Measurements from ENCODE around the gene SERPINA1. TPM values are rescaled to one million over a fixed set of nuclear protein-coding genes. Genes with fewer than 3 reads are reported as not detected.
"Not testable (repeated sequence)": the region's sequence is repeated elsewhere in the genome, so short reads cannot be mapped to it uniquely, and the experiment has no call there.

Gene SERPINA1
- total and polyA plus RNA-seq, 7 experiments from 2014 or later, result 0.44 to 300 (median 0.68) TPM

DNA sequence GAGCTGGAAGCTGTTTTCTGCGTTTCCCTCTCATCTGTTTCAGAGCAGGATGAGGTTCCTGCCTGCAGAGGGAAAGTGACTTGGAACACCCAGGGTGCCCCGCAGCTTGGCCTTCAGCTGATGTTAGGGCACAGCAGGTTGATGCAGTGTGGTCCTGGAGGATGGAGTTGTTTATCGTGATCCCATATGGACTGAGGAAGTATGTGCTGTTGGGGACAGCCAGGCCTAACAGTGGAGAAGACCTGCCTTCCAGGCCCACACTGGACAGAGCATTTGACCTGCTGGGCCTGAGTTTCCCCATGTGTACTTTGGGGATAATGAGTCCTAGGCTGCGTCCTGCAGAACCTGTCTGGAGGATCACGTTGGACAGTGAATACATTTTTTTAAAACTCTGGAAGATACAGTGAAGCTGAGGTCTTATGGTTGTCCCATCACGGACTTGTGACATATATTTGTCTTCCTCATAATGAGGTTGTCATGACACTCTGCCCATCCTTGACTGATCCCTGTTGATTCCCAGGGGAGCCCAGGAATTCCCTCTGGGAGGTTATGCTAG is 12.8 kb downstream of the SERPINA1 start:
- no peak for DNase-seq
- H3K9me3 ChIP-seq (ENCODE audit: control insufficient read depth in 2 of 3, low read length in 3 of 3), result no peaks in the 10 kb centered on the region
- Mint-ChIP-seq H3K36me3 (no peaks in the 10 kb centered on the region), H3K4me1 (no peaks in the 10 kb centered on the region), H3K4me3 (no peak overlapping the region), H3K27me3 (peaks cover 0 to 26% (median 6%) of the 10 kb centered on the region in 5 donors), H3K9me3 (peaks cover 0 to 2% (median 0%) of the 10 kb centered on the region in 11 donors), H3K27ac (no peak overlapping the region)
- H3K36me3 ChIP-seq (ENCODE audit: control insufficient read depth in 2 of 3, insufficient read depth in 3 of 3, low read length in 3 of 3), result no peaks in the 10 kb centered on the region
- no peaks in the 10 kb centered on the region for H3K4me1 ChIP-seq (ENCODE audit: control insufficient read depth in 2 of 2, insufficient read depth in 2 of 2, low read length in 2 of 2)
- H3K4me3 ChIP-seq (ENCODE audit: low read length), result no peak overlapping the region
- ChIA-PET CTCF (no interaction called here), POLR2A (no interaction called here)
- intact Hi-C loops (cut with micrococcal nuclease), result no loop called here
- H3K27ac ChIP-seq (ENCODE audit: low read depth, low read length), result no peak overlapping the region
- no peaks in the 10 kb centered on the region for H3K27me3 ChIP-seq (ENCODE audit: control insufficient read depth in 2 of 2, insufficient read depth in 2 of 2, low read length in 2 of 2)
- no peak for ATAC-seq

DNA sequence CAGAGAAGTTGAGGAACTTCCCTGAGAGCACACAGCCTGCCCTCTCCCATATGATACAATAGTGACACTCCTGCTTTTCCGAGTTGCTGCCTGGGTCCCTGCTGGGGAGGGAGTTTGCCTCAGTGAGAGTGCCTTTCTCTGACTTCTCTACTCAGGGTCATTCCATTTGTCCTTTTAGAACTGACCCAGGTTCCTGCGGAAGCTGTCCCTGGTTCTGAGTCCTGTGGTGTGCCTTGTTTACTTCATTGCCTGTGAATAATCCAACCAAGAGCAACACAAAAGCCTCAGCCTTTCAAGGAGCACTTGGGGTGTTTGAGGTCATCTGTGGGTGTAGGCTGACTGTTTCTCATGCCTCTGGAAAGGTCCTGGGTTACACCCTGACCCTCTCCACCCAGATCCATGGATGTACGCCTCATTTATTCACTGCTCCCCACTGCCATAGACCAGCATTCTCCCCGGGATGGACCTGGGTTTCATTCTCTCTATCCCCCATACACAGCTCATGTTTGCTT is 13.6 kb downstream of the SERPINA1 start:
- peaks cover 0 to 26% (median 6%) of the 10 kb centered on the region in 5 donors for H3K27me3 Mint-ChIP-seq
- H3K36me3 Mint-ChIP-seq, result no peaks in the 10 kb centered on the region
- Histone ChIP-seq H3K36me3 (ENCODE audit: control insufficient read depth in 2 of 3, insufficient read depth in 3 of 3, low read length in 3 of 3) (no peaks in the 10 kb centered on the region), H3K27ac (ENCODE audit: low read depth, low read length) (no peak overlapping the region), H3K27me3 (ENCODE audit: control insufficient read depth in 2 of 2, insufficient read depth in 2 of 2, low read length in 2 of 2) (no peaks in the 10 kb centered on the region), H3K4me1 (ENCODE audit: control insufficient read depth in 2 of 2, insufficient read depth in 2 of 2, low read length in 2 of 2) (no peaks in the 10 kb centered on the region), H3K4me3 (ENCODE audit: low read length) (no peak overlapping the region), H3K9me3 (ENCODE audit: control insufficient read depth in 2 of 3, low read length in 3 of 3) (no peaks in the 10 kb centered on the region)
- no peaks in the 10 kb centered on the region for H3K4me1 Mint-ChIP-seq
- ChIA-PET POLR2A (no interaction called here), CTCF (no interaction called here)
- H3K9me3 Mint-ChIP-seq, result peaks cover 0 to 2% (median 0%) of the 10 kb centered on the region in 11 donors
- no peak for DNase-seq
- no peak for ATAC-seq
- intact Hi-C loops (cut with micrococcal nuclease), result no loop called here
- H3K27ac Mint-ChIP-seq, result no peak overlapping the region
- H3K4me3 Mint-ChIP-seq, result no peak overlapping the region

DNA sequence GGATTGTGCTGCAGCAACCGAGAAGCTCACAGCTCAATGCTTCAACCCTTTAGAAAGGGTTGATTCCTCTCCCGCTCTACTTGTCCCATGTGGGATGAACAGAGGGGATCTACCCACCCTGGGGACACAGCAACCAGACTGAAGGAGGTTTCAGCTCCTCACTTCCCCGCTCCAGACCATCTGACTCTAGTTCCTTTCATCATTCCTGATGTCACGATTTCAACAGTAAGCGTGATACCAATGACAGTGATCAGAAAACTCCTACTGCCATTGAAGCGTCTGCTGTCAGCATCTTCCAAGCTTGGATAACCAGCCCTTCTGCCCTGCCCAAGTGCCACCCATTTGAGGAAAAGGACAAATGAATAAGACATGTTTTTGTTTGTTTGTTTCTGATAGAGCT is 14.3 kb downstream of the SERPINA1 start:
- H3K4me3 Mint-ChIP-seq, result no peak overlapping the region
- no peak for DNase-seq
- H3K27me3 ChIP-seq (ENCODE audit: control insufficient read depth in 2 of 2, insufficient read depth in 2 of 2, low read length in 2 of 2), result no peaks in the 10 kb centered on the region
- ChIA-PET POLR2A (no interaction called here), CTCF (no interaction called here)
- H3K4me1 ChIP-seq (ENCODE audit: control insufficient read depth in 2 of 2, insufficient read depth in 2 of 2, low read length in 2 of 2), result no peaks in the 10 kb centered on the region
- H3K27me3 Mint-ChIP-seq, result peaks cover 0 to 22% (median under 1%) of the 10 kb centered on the region in 5 donors
- H3K9me3 Mint-ChIP-seq, result no peaks in the 10 kb centered on the region
- no peaks in the 10 kb centered on the region for H3K36me3 Mint-ChIP-seq
- H3K27ac Mint-ChIP-seq, result no peak overlapping the region
- H3K36me3 ChIP-seq (ENCODE audit: control insufficient read depth in 2 of 3, insufficient read depth in 3 of 3, low read length in 3 of 3), result no peaks in the 10 kb centered on the region
- no peak overlapping the region for H3K27ac ChIP-seq (ENCODE audit: low read depth, low read length)
- no peak for ATAC-seq
- no peaks in the 10 kb centered on the region for H3K4me1 Mint-ChIP-seq
- intact Hi-C loops (cut with micrococcal nuclease), result no loop called here
- H3K4me3 ChIP-seq (ENCODE audit: low read length), result no peak overlapping the region
- no peaks in the 10 kb centered on the region for H3K9me3 ChIP-seq (ENCODE audit: control insufficient read depth in 2 of 3, low read length in 3 of 3)

DNA sequence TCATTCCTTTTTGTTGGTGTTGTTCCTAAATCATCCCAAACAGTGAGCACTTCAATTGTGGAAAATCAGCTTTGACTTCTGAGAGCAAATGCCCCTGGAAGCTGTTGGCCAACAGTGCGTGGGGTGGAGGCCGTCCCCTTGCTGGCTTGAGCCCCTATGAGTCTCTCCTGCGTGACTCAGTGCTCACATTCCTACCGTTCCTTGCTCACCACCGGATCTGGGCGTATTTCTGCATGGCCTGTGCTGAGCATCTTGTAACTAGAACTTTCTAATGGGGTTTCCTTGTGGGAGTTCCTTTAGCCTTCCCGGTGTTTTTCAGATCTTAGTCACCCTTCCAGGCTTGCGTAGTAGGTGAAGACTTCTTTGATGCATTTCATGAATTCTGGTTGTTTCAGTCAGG is 14.7 kb downstream of the SERPINA1 start:
- no peak for ATAC-seq
- intact Hi-C loops (cut with micrococcal nuclease), result no loop called here
- H3K36me3 ChIP-seq (ENCODE audit: control insufficient read depth in 2 of 3, insufficient read depth in 3 of 3, low read length in 3 of 3), result no peaks in the 10 kb centered on the region
- Mint-ChIP-seq H3K9me3 (no peaks in the 10 kb centered on the region), H3K27ac (no peak overlapping the region), H3K27me3 (peaks cover 0 to 17% (median 4%) of the 10 kb centered on the region in 5 donors), H3K4me1 (no peaks in the 10 kb centered on the region), H3K36me3 (no peaks in the 10 kb centered on the region), H3K4me3 (no peak overlapping the region)
- H3K27ac ChIP-seq (ENCODE audit: low read depth, low read length), result no peak overlapping the region
- H3K9me3 ChIP-seq (ENCODE audit: control insufficient read depth in 2 of 3, low read length in 3 of 3), result no peaks in the 10 kb centered on the region
- no peaks in the 10 kb centered on the region for H3K27me3 ChIP-seq (ENCODE audit: control insufficient read depth in 2 of 2, insufficient read depth in 2 of 2, low read length in 2 of 2)
- H3K4me1 ChIP-seq (ENCODE audit: control insufficient read depth in 2 of 2, insufficient read depth in 2 of 2, low read length in 2 of 2), result no peaks in the 10 kb centered on the region
- DNase-seq, result no peak
- POLR2A ChIA-PET, result no interaction called here
- CTCF ChIA-PET, result no interaction called here
- no peak overlapping the region for H3K4me3 ChIP-seq (ENCODE audit: low read length)

DNA sequence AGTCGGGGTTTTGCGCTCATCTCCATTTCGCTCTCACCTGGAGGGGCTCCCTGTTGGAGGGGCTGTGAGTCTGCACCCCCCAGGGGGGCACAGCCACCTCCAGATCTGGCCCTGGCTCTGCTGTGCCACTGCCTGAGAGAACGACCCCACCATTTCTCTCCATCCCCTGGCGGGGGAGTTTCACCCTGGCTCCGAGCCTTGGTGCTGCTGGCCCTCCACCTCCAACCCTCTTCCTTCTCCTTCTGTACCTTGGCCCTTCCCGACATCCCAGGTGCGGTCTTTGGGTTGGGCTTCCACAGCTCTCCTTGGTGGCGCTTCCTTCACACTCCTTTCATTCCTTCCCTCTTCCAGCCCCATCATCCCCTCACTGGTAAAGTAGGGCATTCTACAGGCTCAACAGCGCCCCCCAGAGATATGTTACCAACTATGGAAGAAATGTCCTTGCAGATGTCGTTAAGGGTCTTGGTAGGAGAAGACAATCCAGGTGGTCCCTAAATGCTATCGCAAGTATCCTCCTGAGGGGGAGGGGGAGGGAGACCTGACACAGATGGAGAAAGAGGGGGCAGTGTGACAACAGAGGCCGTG is 16.3 kb downstream of the SERPINA1 start:
- Mint-ChIP-seq H3K4me3 (no peak overlapping the region), H3K27me3 (peaks cover 0 to 11% (median 4%) of the 10 kb centered on the region in 5 donors), H3K36me3 (no peaks in the 10 kb centered on the region), H3K27ac (no peak overlapping the region), H3K9me3 (no peaks in the 10 kb centered on the region), H3K4me1 (no peaks in the 10 kb centered on the region)
- ChIA-PET POLR2A (no interaction called here), CTCF (no interaction called here)
- no peak overlapping the region for H3K27ac ChIP-seq (ENCODE audit: low read depth, low read length)
- intact Hi-C loops (cut with micrococcal nuclease), result no loop called here
- no peak overlapping the region for H3K4me3 ChIP-seq (ENCODE audit: low read length)
- no peaks in the 10 kb centered on the region for H3K9me3 ChIP-seq (ENCODE audit: control insufficient read depth in 2 of 3, low read length in 3 of 3)
- no peaks in the 10 kb centered on the region for H3K36me3 ChIP-seq (ENCODE audit: control insufficient read depth in 2 of 3, insufficient read depth in 3 of 3, low read length in 3 of 3)
- no peaks in the 10 kb centered on the region for H3K4me1 ChIP-seq (ENCODE audit: control insufficient read depth in 2 of 2, insufficient read depth in 2 of 2, low read length in 2 of 2)
- ATAC-seq (no peak), DNase-seq (no peak)
- H3K27me3 ChIP-seq (ENCODE audit: control insufficient read depth in 2 of 2, insufficient read depth in 2 of 2, low read length in 2 of 2), result no peaks in the 10 kb centered on the region

GRCh38 chr14:94370524-94370910 is 17.9 kb downstream of the SERPINA1 start:
- Mint-ChIP-seq H3K27ac (no peak overlapping the region), H3K36me3 (no peaks in the 10 kb centered on the region), H3K9me3 (no peaks in the 10 kb centered on the region), H3K4me1 (no peaks in the 10 kb centered on the region), H3K4me3 (no peak overlapping the region), H3K27me3 (peaks cover 0 to 11% (median 4%) of the 10 kb centered on the region in 5 donors)
- Histone ChIP-seq H3K27me3 (ENCODE audit: control insufficient read depth in 2 of 2, insufficient read depth in 2 of 2, low read length in 2 of 2) (no peaks in the 10 kb centered on the region), H3K4me1 (ENCODE audit: control insufficient read depth in 2 of 2, insufficient read depth in 2 of 2, low read length in 2 of 2) (no peaks in the 10 kb centered on the region), H3K4me3 (ENCODE audit: low read length) (no peak overlapping the region), H3K36me3 (ENCODE audit: control insufficient read depth in 2 of 3, insufficient read depth in 3 of 3, low read length in 3 of 3) (no peaks in the 10 kb centered on the region), H3K27ac (ENCODE audit: low read depth, low read length) (no peak overlapping the region), H3K9me3 (ENCODE audit: control insufficient read depth in 2 of 3, low read length in 3 of 3) (no peaks in the 10 kb centered on the region)
- DNase-seq (no peak), ATAC-seq (no peak)
- ChIA-PET CTCF (no interaction called here), POLR2A (no interaction called here)
- intact Hi-C loops (cut with micrococcal nuclease), result no loop called here

DNA sequence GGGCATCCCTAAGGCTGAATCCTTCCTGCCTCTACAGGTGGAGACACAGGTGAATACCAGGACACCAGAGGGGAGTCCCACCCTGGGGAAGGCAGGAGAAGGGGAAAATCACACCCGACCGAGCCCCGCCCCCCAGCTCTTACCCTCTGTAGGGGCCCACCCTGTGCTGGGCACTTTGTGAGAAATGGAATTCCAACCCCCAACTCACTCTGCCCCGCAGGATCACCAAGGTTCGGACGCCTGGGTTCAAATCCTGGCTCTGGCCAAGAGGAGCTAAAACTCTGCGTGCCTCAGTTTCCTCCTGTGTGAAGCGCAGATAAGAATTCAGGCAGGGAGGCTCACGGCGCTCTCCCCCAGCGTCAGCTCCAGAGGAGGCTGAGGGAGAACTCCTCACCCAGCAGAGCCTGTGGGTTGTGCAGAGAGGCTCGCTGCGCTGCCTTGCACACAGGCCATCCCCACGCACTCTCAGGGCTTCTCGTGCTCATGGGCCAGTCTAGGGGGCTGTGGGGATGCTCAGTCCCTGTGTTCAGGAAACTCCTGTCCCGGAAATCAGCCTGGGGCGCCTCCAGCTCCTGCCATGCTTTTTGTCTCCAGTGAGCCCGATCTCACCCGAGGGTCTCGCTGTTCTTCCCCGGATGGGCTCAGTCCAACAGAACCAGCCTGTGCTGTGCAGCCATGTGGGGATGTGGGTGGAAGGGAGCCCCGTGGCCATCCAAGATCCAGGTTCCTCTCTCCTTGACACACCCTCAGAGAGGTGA is 18.5 kb downstream of the SERPINA1 start:
- H3K36me3 ChIP-seq (ENCODE audit: control insufficient read depth in 2 of 3, insufficient read depth in 3 of 3, low read length in 3 of 3); ATAC-seq; intact Hi-C loops (cut with micrococcal nuclease); H3K27ac Mint-ChIP-seq; H3K4me3 ChIP-seq (ENCODE audit: low read length); H3K4me3 Mint-ChIP-seq; H3K4me1 Mint-ChIP-seq; H3K27me3 ChIP-seq (ENCODE audit: control insufficient read depth in 2 of 2, insufficient read depth in 2 of 2, low read length in 2 of 2); H3K4me1 ChIP-seq (ENCODE audit: control insufficient read depth in 2 of 2, insufficient read depth in 2 of 2, low read length in 2 of 2); DNase-seq; CTCF ChIA-PET; H3K27ac ChIP-seq (ENCODE audit: low read depth, low read length); H3K9me3 ChIP-seq (ENCODE audit: control insufficient read depth in 2 of 3, low read length in 3 of 3); H3K9me3 Mint-ChIP-seq; H3K36me3 Mint-ChIP-seq; POLR2A ChIA-PET: not testable (repeated sequence)
- peaks cover 0 to 11% (median 4%) of the 10 kb centered on the region in 5 donors for H3K27me3 Mint-ChIP-seq

Measured in naive thymus-derived CD4-positive, alpha-beta T cell (primary cell).